Effector CD8-positive, alpha-beta T cell (primary cell): ENCODE results near the gene LRRC46.

ENCODE experiments used
- DNase-seq: peaks from one replicate; lab custom pipeline; 2025; lab: John Stamatoyannopoulos, UW
- total RNA-seq, 4 experiments: gene quantifications; one replicate each; lab custom pipeline; 2026; lab: John Stamatoyannopoulos, UW

The LRRC46 gene, protein sequence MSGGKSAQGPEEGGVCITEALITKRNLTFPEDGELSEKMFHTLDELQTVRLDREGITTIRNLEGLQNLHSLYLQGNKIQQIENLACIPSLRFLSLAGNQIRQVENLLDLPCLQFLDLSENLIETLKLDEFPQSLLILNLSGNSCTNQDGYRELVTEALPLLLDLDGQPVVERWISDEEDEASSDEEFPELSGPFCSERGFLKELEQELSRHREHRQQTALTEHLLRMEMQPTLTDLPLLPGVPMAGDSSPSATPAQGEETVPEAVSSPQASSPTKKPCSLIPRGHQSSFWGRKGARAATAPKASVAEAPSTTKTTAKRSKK
- total RNA-seq, result 0 to 0.73 (median 0.45) reads per million in 4 experiments

DNA sequence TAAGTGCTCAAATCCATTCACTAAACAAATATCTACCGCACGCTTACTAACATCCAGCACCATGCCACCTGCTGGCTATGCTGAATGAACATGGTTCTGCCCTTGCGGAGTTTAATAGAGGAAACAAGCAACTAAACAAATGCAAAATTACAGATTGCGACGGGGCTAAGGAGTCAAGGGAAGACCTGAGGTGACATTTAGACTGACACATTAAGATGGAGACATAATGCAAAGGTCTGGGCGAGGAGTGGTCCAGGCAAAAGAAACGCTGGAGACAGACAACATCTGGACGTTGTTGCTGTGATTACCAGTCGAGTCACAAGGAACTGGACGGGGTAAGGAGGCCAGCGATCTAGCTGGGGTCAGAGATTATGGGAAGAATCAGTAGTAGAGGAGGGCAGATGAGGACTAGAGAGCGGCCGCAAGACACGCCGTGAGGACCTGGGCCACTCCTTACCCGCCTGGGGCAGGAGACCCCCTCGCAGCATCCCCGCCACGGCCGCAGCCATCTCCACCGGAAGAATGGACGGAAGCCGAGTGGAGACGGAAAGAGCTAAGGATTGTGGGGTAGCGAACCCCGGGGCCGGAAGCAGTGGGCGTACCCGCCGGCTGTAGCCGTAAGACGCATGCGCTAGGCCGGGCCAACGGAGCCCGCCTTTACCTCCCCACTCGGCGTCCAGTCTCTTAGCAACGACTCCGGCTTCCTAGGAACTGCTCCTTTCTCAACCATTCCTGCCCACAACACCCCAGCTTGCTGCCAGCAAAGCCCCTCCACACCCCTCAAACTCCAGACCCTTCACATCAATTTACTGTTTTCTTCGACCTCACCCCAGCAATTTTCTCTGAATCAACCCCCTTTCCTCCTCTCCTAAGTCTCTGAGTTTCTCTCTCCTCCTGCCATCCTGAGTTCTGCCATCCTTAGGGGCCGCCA is at the start of gene LRRC46, which contains the start of gene MRPL10:
Gene LRRC46, plus strand, starts transcription at position 668 of the 931 bp plus-strand sequence. CDS start 320 bp downstream, outside the sequence.
Gene MRPL10, minus strand, starts transcription at position 539 of the 931 bp plus-strand sequence. Its CDS starts 30 bp downstream, at position 509.
- peak; percentile 84 for DNase-seq

DNA sequence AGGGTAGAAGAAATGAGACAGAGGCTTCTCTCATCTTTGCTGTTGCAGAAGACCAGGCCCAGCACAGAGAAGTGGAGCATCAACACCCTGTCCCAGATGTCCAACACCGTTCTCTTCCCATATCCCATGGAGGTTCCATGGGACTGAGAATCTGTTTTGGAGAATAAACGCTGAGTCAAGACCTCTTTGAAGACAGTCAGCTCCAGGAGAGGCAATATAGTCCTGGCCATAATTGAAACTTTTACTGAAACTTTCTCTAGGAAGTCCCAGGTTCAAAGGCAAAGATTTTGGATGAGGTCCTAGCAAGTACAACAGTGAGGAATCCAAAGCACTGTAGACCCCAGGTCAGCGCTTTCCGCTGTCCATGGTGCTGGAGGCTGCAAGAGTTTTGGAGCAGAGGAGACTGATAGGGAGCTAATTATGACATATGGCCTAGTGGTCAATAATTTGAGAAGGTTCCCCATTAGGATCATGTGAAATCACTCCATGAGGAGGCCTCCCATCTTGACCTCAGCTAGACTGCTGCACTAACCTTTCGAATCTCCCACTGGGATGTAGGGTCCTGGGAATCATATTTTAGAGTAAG is 45.8 kb upstream of the LRRC46 start:
- no peak for DNase-seq

DNA sequence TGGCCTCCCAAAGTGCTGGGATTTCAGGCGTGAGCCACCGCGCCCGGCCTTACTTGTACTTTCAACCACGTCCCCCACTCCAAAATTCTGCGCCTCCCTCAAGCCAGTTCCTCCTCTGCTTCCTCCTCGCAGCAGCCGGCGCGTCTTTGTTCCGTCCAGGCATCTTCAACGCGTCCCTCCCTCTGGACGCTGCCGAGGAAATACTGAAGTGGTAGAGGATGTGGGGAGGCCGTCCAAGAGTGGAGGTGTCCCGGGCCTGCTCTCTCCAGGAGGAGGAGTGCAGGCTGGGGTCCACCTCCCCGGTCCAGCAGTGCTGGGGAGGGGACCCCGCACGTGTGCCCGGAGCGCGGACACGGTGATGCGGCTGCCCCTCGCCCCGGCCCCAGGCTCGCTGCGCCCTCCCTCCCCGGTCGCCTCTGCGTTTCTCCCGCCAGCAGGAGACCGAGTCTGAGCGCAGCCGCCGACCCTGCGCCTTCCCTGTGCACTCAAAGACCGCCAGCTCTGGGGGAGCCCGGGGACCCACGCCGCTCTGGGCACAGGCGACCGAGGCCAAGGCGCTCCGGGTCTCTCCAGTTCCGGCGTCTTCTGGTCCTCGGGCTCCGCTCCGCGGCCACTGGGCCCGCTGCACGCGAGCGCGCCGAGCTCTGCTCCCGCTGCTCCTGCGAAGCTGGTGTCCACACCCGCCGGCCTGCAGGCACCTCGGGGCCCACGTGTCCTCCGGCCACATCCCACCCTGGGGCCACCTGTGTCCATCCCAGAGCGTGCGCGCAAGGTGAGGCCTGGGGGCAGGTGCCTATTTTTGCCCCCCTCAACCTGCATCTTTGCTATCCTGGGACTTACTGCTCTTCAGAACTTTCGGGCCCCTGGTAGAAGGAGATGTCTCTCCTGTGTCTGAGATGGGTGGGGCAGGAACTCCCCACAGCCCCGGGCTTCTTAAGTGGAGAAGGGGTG is 41.6 kb upstream of the LRRC46 start:
- no peak for DNase-seq

DNA sequence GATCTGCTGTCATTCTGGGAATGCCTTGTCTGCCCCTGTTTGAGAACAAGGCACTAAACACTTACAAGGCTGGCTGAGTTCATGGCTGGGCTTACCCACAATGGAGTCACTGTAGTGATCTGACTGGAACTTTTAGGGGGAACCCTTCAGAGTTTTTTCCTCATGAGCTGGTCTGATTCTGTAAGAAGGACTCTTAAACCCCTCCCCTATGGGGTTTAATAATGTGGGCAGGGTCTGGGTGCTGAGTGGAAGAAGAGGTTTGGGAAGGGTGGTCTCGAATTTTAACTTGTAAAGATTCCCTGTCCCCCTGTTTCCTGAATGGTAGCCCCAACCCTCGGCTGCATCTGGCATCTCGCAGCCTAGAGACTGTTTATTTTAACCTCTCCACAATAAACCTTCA is 40.4 kb upstream of the LRRC46 start:
- DNase-seq, result no peak

DNA sequence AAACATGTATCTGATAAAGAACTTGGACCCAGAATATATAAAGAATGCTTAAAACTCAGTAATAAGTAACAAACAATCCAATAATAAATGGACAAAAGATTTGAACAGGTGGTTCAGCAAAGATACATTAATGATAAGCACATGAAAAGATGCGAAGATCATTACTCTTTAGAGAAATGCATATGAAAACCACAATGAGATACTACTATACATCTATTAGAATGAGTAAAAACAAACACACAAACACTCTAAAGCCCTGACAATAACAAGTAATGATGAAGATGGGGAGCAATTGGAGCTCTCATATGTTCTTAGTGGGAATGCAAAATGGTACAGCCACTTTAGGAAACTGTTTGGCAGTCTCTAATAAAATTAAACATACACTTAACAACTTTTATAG is 39.0 kb upstream of the LRRC46 start:
- no peak for DNase-seq

- no peak for DNase-seq
These were observed 38.5 kb upstream of the LRRC46 start for GRCh38 chr17:47792979-47793378.

GRCh38 chr17:47797797-47798196 is 33.7 kb upstream of the LRRC46 start:
- DNase-seq, result no peak

DNA sequence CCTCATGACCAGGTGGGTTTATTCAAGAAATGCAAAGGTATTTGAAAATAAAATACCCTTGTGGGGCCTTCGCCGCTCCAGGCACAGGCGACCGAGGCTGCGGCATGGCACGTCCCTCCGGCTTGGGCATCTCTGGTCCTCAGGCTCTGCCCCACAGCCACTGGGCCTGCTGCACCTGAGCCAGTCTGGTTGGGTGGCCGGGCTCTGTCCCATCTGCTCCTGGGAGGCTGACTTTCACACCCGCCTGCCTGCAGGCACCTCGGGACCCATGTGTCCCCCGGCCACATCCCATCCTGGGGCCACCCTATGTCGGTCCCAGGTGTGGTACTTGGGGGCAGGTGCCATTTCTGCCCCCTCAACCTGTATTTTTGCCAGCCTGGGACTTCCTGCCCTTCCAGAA is 30.8 kb upstream of the LRRC46 start:
- no peak for DNase-seq

GRCh38 chr17:47801176-47801765 is 30.2 kb upstream of the LRRC46 start:
- DNase-seq, result no peak

- no peak for DNase-seq
These were observed 29.6 kb upstream of the LRRC46 start for GRCh38 chr17:47801906-47802305.

GRCh38 chr17:47802341-47803022 is 29.0 kb upstream of the LRRC46 start:
- DNase-seq, result peak; percentile 31

DNA sequence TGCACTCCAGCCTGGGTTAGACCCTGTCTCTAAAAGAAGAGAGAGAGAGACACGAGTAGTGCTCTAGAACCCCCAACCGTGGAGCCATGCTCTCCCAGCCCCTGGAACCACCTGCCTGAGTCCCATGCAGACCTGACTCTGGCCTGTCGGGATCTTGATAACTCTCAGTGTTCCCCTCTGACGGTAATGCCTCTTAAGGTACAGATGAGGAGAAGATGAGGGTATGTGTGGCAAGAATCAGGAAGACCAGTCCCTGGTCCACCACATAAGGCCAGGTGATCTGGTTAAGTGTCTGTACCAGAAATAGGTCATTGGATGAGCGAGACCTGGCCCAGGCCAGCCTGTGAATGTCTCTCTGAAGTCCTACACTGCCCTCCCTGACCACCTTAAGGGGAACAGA is 28.3 kb upstream of the LRRC46 start:
- DNase-seq, result no peak

DNA sequence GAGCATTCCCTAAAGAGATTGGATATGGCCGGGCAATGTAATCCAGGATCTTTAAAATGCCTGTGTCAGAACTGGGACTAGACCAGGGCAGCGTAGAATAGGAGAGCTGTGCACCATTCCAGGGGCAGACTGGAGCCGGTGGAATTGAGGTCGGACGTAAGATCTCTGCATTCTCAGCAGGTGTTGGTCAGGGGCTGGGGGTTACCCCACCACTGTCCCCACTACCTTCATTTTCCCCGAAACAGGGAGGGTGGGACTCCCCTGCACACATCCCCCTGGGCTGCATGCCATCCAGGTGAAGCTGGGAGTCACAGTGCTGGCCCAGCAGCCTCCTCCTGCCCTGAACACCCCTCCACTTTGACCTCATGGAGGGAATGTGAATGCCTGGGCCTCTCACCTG is 27.7 kb upstream of the LRRC46 start:
- DNase-seq, result no peak

- no peak for DNase-seq
These were observed 27.0 kb upstream of the LRRC46 start for GRCh38 chr17:47804461-47804860.

DNA sequence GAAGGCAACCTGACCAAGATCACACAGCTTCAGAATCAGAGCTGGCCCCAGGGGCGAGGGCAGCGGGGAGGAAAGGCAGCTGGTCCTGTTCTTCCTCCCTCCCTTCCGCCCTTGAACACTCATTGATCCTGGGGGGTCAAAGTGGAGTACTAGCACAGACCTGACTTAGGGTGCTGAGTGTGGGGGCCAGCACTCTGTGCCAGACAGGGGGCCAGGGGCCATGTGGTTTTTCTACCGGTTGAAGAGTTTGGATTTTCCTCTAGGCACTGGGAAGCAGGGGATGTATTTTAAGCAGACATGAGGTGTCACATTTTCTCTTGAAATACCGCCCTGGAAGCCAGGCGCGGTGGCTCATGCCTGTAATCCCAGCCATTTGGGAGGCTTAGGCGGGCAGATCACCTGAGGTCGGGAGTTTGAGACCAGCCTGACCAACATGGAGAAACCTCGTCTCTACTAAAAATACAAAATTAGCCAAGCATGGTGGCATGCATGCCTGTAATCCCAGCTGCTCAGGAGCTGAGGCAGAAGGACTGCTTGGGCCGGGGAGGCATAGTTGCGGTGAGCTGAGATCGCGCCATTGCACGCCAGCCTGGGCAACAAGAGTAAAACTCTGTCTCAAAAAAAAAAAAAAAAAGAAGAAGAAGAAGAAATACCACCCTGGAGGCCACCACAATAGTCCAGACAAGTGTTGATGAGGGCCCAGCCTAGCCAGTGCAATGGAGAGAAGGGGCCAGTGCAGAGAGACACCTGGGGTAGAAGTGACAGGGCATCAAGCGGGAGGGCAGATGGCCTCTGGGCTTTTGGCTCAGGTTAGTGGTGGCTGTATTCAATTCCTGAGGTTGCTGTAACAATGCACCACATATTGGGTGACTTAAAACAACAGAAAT is 25.2 kb upstream of the LRRC46 start:
- DNase-seq, result no peak

DNA sequence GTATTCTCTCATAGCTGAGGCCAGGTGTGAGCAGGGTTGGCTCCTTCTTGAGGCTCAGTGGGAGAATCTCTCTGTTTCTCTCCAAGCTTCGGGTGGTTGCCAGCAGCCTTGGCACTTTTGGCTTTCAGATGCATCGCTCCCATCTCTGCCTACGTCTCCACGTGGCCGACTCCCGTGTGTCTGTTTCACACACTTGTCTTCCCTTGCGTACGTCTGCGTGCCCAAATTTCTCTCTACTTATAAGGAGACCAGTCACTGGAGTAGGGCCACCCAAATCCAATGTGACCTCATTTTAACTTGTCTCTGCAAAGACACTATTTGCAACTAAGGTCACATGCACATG is 24.6 kb upstream of the LRRC46 start:
- no peak for DNase-seq

- DNase-seq, result no peak
These were observed 24.0 kb upstream of the LRRC46 start for GRCh38 chr17:47807421-47807820.

GRCh38 chr17:47808036-47808829 is 23.2 kb upstream of the LRRC46 start:
- no peak for DNase-seq
